GM12878 (cell line): ENCODE results near the gene IGFLR1. TPM values are rescaled to one million over a fixed set of nuclear protein-coding genes. Genes with fewer than 3 reads are reported as not detected.

Experiments used
- ATAC-seq: fragments of 200-7000 bp; cut with Tn5 transposase; 3 replicates; pipeline ENCODE4 v1.9.1; 2020; ENCODE audit warnings: mild to moderate bottlenecking, moderate library complexity
- BruUV-seq: library from RNA; stranded (reverse); fragments of 400-500 nt; replicated peaks from 2 replicates; lab custom pipeline; 2021; lab: Mats Ljungman, UMichigan
- CTCF ChIA-PET: fragments of 300-600 bp; sonication (Branson Sonifier 250); formaldehyde crosslinking; extraction: SDS; loops from one replicate; lab custom pipeline; 2021; ENCODE audit warnings: inconsistent platforms; lab: Yijun Ruan, JAX
- POLR2A ChIA-PET: fragments of 350-600 bp; formaldehyde crosslinking; extraction: SDS; loops from one replicate; lab custom pipeline; 2021; ENCODE audit warnings: inconsistent platforms; lab: Charles Lee
- RAD21 ChIA-PET: fragments of 300-600 bp; sonication (Branson Sonifier 250); formaldehyde crosslinking; loops from one replicate; lab custom pipeline; 2023; ENCODE audit warnings: antibody characterized with exemption; ENCODE audit not compliant: unreplicated experiment; lab: Charles Lee
- SMC1A ChIA-PET: fragments of 300-600 bp; sonication (Branson Sonifier 250); formaldehyde crosslinking; loops from one replicate; lab custom pipeline; 2023; ENCODE audit not compliant: unreplicated experiment, uncharacterized antibody; lab: Charles Lee
- DNase-seq: peaks from one replicate; pipeline ENCODE4 v3.0.0-alpha.2; 2011; ENCODE audit warnings: low read depth, low spot score
- FAIRE-seq: peaks from 3 replicates; lab custom pipeline; 2011; peaks lifted over from hg19 to GRCh38; lab: Jason Lieb, UNC
- H2AFZ ChIP-seq: 2 replicates; pipeline ENCODE4 v1.6.0; 2011; ENCODE audit warnings: low read depth, low read length, control low read depth; ENCODE audit not compliant: control insufficient read depth
- H3K27ac ChIP-seq: 2 replicates; pipeline ENCODE4 v1.5.1; 2011; ENCODE audit warnings: control low read depth; ENCODE audit not compliant: control insufficient read depth, insufficient read depth
- H3K27me3 ChIP-seq, 2 experiments: replicated peaks in 1 of 2; 2 replicates each; pipeline versions ENCODE4 v1.6.0 to v1.6.1; 2011; ENCODE audit warnings: low read length in 1 of 2; ENCODE audit not compliant: control insufficient read depth in 2 of 2, insufficient read depth in 2 of 2
- H3K36me3 ChIP-seq, 2 experiments: 2 replicates each; pipeline ENCODE4 v1.5.1; 2011; ENCODE audit warnings: low read length in 1 of 2; ENCODE audit not compliant: control insufficient read depth in 2 of 2, insufficient read depth in 2 of 2
- H3K4me1 ChIP-seq: 2 replicates; pipeline ENCODE4 v1.6.1; 2011; ENCODE audit warnings: mild to moderate bottlenecking, low read length, moderate library complexity, mixed read lengths; ENCODE audit not compliant: control insufficient read depth, insufficient read depth
- H3K4me2 ChIP-seq: 2 replicates; pipeline ENCODE4 v1.6.0; 2011; ENCODE audit warnings: control low read depth; ENCODE audit not compliant: control insufficient read depth, insufficient read depth
- H3K4me3 ChIP-seq: fragments of 200-600 bp; sonication (generic); 2 replicates; pipeline ENCODE4 v1.5.1; 2016
- H3K79me2 ChIP-seq: 2 replicates; pipeline ENCODE4 v1.6.0; 2011; ENCODE audit warnings: low read length; ENCODE audit not compliant: control insufficient read depth, insufficient read depth
- H3K9ac ChIP-seq: 2 replicates; pipeline ENCODE4 v1.8.0; 2011; ENCODE audit warnings: low read length, control low read depth, mixed read lengths; ENCODE audit not compliant: control insufficient read depth, insufficient read depth
- H3K9me3 ChIP-seq: replicated peaks from 3 replicates; pipeline ENCODE4 v1.5.1; 2011; ENCODE audit warnings: mild to moderate bottlenecking, low read length; ENCODE audit not compliant: control insufficient read depth, insufficient read depth
- H4K20me1 ChIP-seq: 2 replicates; pipeline ENCODE4 v1.6.0; 2011; ENCODE audit not compliant: control insufficient read depth, insufficient read depth
- BCL11A ChIP-seq: IDR thresholded peaks from 2 replicates; pipeline ENCODE4 v1.6.1; 2011; ENCODE audit warnings: low read depth, low read length
- MEF2A ChIP-seq: IDR thresholded peaks from 2 replicates; pipeline ENCODE4 v1.6.1; 2011; ENCODE audit warnings: low read depth, mild to moderate bottlenecking, low read length, moderate library complexity; ENCODE audit not compliant: insufficient read depth
- SP1 ChIP-seq: IDR thresholded peaks from one replicate; pipeline ENCODE4 v1.6.1; 2011; ENCODE audit warnings: low read depth, low read length
- ZNF274 ChIP-seq: IDR thresholded peaks from one replicate; pipeline ENCODE4 v1.8.0; 2011; ENCODE audit not compliant: insufficient read length, insufficient read depth
- ZNF384 ChIP-seq: IDR thresholded peaks from 2 replicates; pipeline ENCODE4 v1.6.1; 2012; ENCODE audit warnings: low read depth, mild to moderate bottlenecking, low read length, improper control_type of control experiment, borderline replicate concordance
- ZZZ3 ChIP-seq: IDR thresholded peaks from 2 replicates; pipeline ENCODE4 v1.6.1; 2011; ENCODE audit warnings: low read depth; ENCODE audit not compliant: control insufficient read depth, insufficient read length
- WGBS: methylation state at CpG from one replicate; pipeline ENCODE4 v1.1.6; 2016; ENCODE audit warnings: low lambda C conversion rate; ENCODE audit not compliant: insufficient replicate concordance, insufficient coverage; ENCODE audit errors: missing lambda C conversion rate; 5-methylcytosine and 5-hydroxymethylcytosine counted together
- in situ Hi-C: fragments of 300-500 bp; cut with MboI; formaldehyde crosslinking; loops from 9 replicates; pipeline ENCODE4 v1.14.3; 2018; ENCODE audit warnings: mixed read lengths
- intact Hi-C: fragments of 100-400 bp; cut with micrococcal nuclease; formaldehyde crosslinking; loops from one replicate; pipeline ENCODE4 v1.14.2; 2022; ENCODE audit not compliant: unreplicated experiment
- polyA plus RNA-seq, 11 experiments: library from polyadenylated mRNA; depleted of rRNA in 4 of 11; unstranded in 6 of 11; stranded (reverse) in 5 of 11; fragments of >200 nt; fragmentation: Nextera tagmentation in 4 of 11; fragmentation: Illumina TruSeq in 1 of 11; extraction: Ambion mirVana in 4 of 11; extraction: Trizol in 1 of 11; gene quantifications; 1 replicate in 1 of 11; 2 replicates in 10 of 11; pipeline versions ENCODE4 v1.2.1 to v1.2.3, GENCODE V29; 2011 to 2016; ENCODE audit warnings: inconsistent platforms in 2 of 11, missing spikeins in 2 of 11, low read depth in 1 of 11
- total RNA-seq, 4 experiments: library from RNA; depleted of rRNA in 3 of 4; stranded (reverse); fragments of >200 nt in 3 of 4; fragmentation: Illumina TruSeq in 1 of 4; extraction: Trizol in 1 of 4; gene quantifications; 2 replicates each; pipeline versions ENCODE4 v1.2.1 to v1.2.3, GENCODE V29; 2013 to 2021

The IGFLR1 gene
- total and polyA plus RNA-seq, 10 of the 15 experiments (the other 5 are each of a cell fraction or from before 2014, with no cell fraction given) = 2.5 to 39.9 (median 24.8) TPM

- no TSS peak for BruUV-seq
- ChIA-PET RAD21 (interaction anchor here (1.2 to 1.4 kb wide), 2 partner anchors 24 to 191 kb away, joined by 3 read pairs; no protein-coding TSS in a partner anchor), SMC1A (interaction anchor here (1.5 kb wide), 1 partner anchor 189 kb away, joined by 3 read pairs; no protein-coding TSS in a partner anchor), CTCF (no interaction called here), POLR2A (interaction anchor here (0.6 kb wide), 1 partner anchor 208 kb away, joined by 4 read pairs; no protein-coding TSS in a partner anchor)
- Histone ChIP-seq H3K4me1 (peaks cover 6% of the 10 kb centered on the region), H3K79me2 (no peaks in the 10 kb centered on the region), H2AFZ (no peak overlapping the region), H3K27ac (no peak overlapping the region), H4K20me1 (no peaks in the 10 kb centered on the region), H3K27me3 (no peaks in the 10 kb centered on the region), H3K4me2 (no peak overlapping the region), H3K9ac (no peak overlapping the region), H3K4me3 (no peak overlapping the region), H3K9me3 (no peaks in the 10 kb centered on the region), H3K36me3 (no peaks in the 10 kb centered on the region)
- intact Hi-C loops = loop anchor here (5.0 kb wide), 1 partner anchor 192 kb away; no protein-coding TSS in a partner anchor
- in situ Hi-C loops = no loop called here
- no peak for DNase-seq
- no peak for FAIRE-seq
- no peak for TF ChIP-seq SP1
- no peak for TF ChIP-seq MEF2A
- no peak for TF ChIP-seq BCL11A
- no peak for TF ChIP-seq ZNF274
- no peak for TF ChIP-seq ZZZ3
- TF ChIP-seq ZNF384 = no peak
- WGBS = 92% methylated on average over 2 of the region's 4 CpGs
- no peak for ATAC-seq
Observed at GRCh38 chr19:35689836-35690235, 52.4 kb downstream of the IGFLR1 start.

Other genes with a start within 250 kb of the IGFLR1 start
Only the 7 nearest of the 27 such genes appear.
- 5.3 and 7.8 TPM in 2 replicates for gene KMT2B, start 24.4 kb downstream of the IGFLR1 start, total RNA-seq (2014; rRNA removed)
- 3.8 and 3.9 TPM in 2 replicates for gene KMT2B, start 24.4 kb downstream of the IGFLR1 start, total RNA-seq (2014; rRNA removed; fragmentation: Illumina TruSeq; extraction: Trizol)
- gene KMT2B, start 24.4 kb downstream of the IGFLR1 start, total RNA-seq (2021) = 35.3 and 35.6 TPM in 2 replicates
- gene KMT2B, start 24.4 kb downstream of the IGFLR1 start, polyA plus RNA-seq (2011; rRNA removed) = 6.8 and 14.9 TPM in 2 replicates
- gene KMT2B, start 24.4 kb downstream of the IGFLR1 start, polyA plus RNA-seq (2014; fragmentation: Illumina TruSeq; extraction: Trizol) = 7.6 and 14.7 TPM in 2 replicates
- gene KMT2B, start 24.4 kb downstream of the IGFLR1 start, polyA plus RNA-seq (2014; fragmentation: Nextera tagmentation; extraction: Ambion mirVana) = under 1 TPM; 0.71 to 0.91 TPM
- 21.9 and 23.0 TPM in 2 replicates for gene KMT2B, start 24.4 kb downstream of the IGFLR1 start, polyA plus RNA-seq (2014; rRNA removed)
- 1 to 10 TPM; 4.0 to 4.1 TPM for gene KMT2B, start 24.4 kb downstream of the IGFLR1 start, polyA plus RNA-seq (2016; fragmentation: Nextera tagmentation; extraction: Ambion mirVana)
- gene U2AF1L4, start 3.0 kb upstream of the IGFLR1 start, total RNA-seq (2014; rRNA removed) = 9.4 and 14.0 TPM in 2 replicates
- 7.9 and 9.3 TPM in 2 replicates for gene U2AF1L4, start 3.0 kb upstream of the IGFLR1 start, total RNA-seq (2014; rRNA removed; fragmentation: Illumina TruSeq; extraction: Trizol)
- 13.0 and 16.4 TPM in 2 replicates for gene U2AF1L4, start 3.0 kb upstream of the IGFLR1 start, total RNA-seq (2021)
- gene U2AF1L4, start 3.0 kb upstream of the IGFLR1 start, polyA plus RNA-seq (2011; rRNA removed) = 11.8 and 16.2 TPM in 2 replicates
- 9.6 and 13.4 TPM in 2 replicates for gene U2AF1L4, start 3.0 kb upstream of the IGFLR1 start, polyA plus RNA-seq (2014; fragmentation: Illumina TruSeq; extraction: Trizol)
- gene U2AF1L4, start 3.0 kb upstream of the IGFLR1 start, polyA plus RNA-seq (2014; fragmentation: Nextera tagmentation; extraction: Ambion mirVana) = 10 to 100 TPM in 1 of 2 experiments, 1 to 10 TPM in 1; 9.6 to 13.7 TPM
- 21.6 and 22.1 TPM in 2 replicates for gene U2AF1L4, start 3.0 kb upstream of the IGFLR1 start, polyA plus RNA-seq (2014; rRNA removed)
- gene U2AF1L4, start 3.0 kb upstream of the IGFLR1 start, polyA plus RNA-seq (2016; fragmentation: Nextera tagmentation; extraction: Ambion mirVana) = 10 to 100 TPM; 17.1 to 17.4 TPM
- 37.8 and 39.4 TPM in 2 replicates for gene PSENEN, start 3.2 kb upstream of the IGFLR1 start, total RNA-seq (2014; rRNA removed)
- 34.3 and 34.7 TPM in 2 replicates for gene PSENEN, start 3.2 kb upstream of the IGFLR1 start, total RNA-seq (2014; rRNA removed; fragmentation: Illumina TruSeq; extraction: Trizol)
- gene PSENEN, start 3.2 kb upstream of the IGFLR1 start, total RNA-seq (2021) = 35.6 and 42.9 TPM in 2 replicates
- gene PSENEN, start 3.2 kb upstream of the IGFLR1 start, polyA plus RNA-seq (2011; rRNA removed) = 10.5 and 14.4 TPM in 2 replicates
- gene PSENEN, start 3.2 kb upstream of the IGFLR1 start, polyA plus RNA-seq (2014; fragmentation: Illumina TruSeq; extraction: Trizol) = 29.9 and 35.1 TPM in 2 replicates
- 100 to 1,000 TPM; 143 to 178 TPM for gene PSENEN, start 3.2 kb upstream of the IGFLR1 start, polyA plus RNA-seq (2014; fragmentation: Nextera tagmentation; extraction: Ambion mirVana)
- gene PSENEN, start 3.2 kb upstream of the IGFLR1 start, polyA plus RNA-seq (2014; rRNA removed) = 32.3 and 44.0 TPM in 2 replicates
- gene PSENEN, start 3.2 kb upstream of the IGFLR1 start, polyA plus RNA-seq (2016; fragmentation: Nextera tagmentation; extraction: Ambion mirVana) = 10 to 100 TPM; 62.6 to 66.7 TPM
- 6.0 and 6.9 TPM in 2 replicates for gene LIN37, start 6.1 kb upstream of the IGFLR1 start, total RNA-seq (2014; rRNA removed)
- gene LIN37, start 6.1 kb upstream of the IGFLR1 start, total RNA-seq (2014; rRNA removed; fragmentation: Illumina TruSeq; extraction: Trizol) = 7.4 and 10.9 TPM in 2 replicates
- 6.8 and 7.4 TPM in 2 replicates for gene LIN37, start 6.1 kb upstream of the IGFLR1 start, total RNA-seq (2021)
- gene LIN37, start 6.1 kb upstream of the IGFLR1 start, polyA plus RNA-seq (2011; rRNA removed) = 4.0 and 5.1 TPM in 2 replicates
- 2.8 and 8.2 TPM in 2 replicates for gene LIN37, start 6.1 kb upstream of the IGFLR1 start, polyA plus RNA-seq (2014; fragmentation: Illumina TruSeq; extraction: Trizol)
- gene LIN37, start 6.1 kb upstream of the IGFLR1 start, polyA plus RNA-seq (2014; fragmentation: Nextera tagmentation; extraction: Ambion mirVana) = 1 to 10 TPM in 1 of 2 experiments, under 1 TPM in 1; 0.69 to 3.3 TPM
- gene LIN37, start 6.1 kb upstream of the IGFLR1 start, polyA plus RNA-seq (2014; rRNA removed) = 7.7 and 11.2 TPM in 2 replicates
- gene LIN37, start 6.1 kb upstream of the IGFLR1 start, polyA plus RNA-seq (2016; fragmentation: Nextera tagmentation; extraction: Ambion mirVana) = 10 to 100 TPM; 10.1 to 11.9 TPM
- not detected in 2 replicates for gene HSPB6, start 14.6 kb upstream of the IGFLR1 start, total RNA-seq (2014; rRNA removed)
- not detected in 2 replicates for gene HSPB6, start 14.6 kb upstream of the IGFLR1 start, total RNA-seq (2014; rRNA removed; fragmentation: Illumina TruSeq; extraction: Trizol)
- 0.51 and 1.6 TPM in 2 replicates for gene HSPB6, start 14.6 kb upstream of the IGFLR1 start, total RNA-seq (2021)
- 0.12 and 0.20 TPM in 2 replicates for gene HSPB6, start 14.6 kb upstream of the IGFLR1 start, polyA plus RNA-seq (2011; rRNA removed)
- 0.13 and 0.16 TPM in 2 replicates for gene HSPB6, start 14.6 kb upstream of the IGFLR1 start, polyA plus RNA-seq (2014; fragmentation: Illumina TruSeq; extraction: Trizol)
- not detected for gene HSPB6, start 14.6 kb upstream of the IGFLR1 start, polyA plus RNA-seq (2014; fragmentation: Nextera tagmentation; extraction: Ambion mirVana)
- gene HSPB6, start 14.6 kb upstream of the IGFLR1 start, polyA plus RNA-seq (2014; rRNA removed) = 0.09 TPM in 1 of 2 replicates, not detected in the other
- under 1 TPM; 0.52 TPM for gene HSPB6, start 14.6 kb upstream of the IGFLR1 start, polyA plus RNA-seq (2016; fragmentation: Nextera tagmentation; extraction: Ambion mirVana)
- gene PROSER3, start 15.7 kb upstream of the IGFLR1 start, total RNA-seq (2014; rRNA removed) = 3.7 and 5.9 TPM in 2 replicates
- gene PROSER3, start 15.7 kb upstream of the IGFLR1 start, total RNA-seq (2014; rRNA removed; fragmentation: Illumina TruSeq; extraction: Trizol) = 4.8 and 5.2 TPM in 2 replicates
- gene PROSER3, start 15.7 kb upstream of the IGFLR1 start, total RNA-seq (2021) = 24.0 and 25.1 TPM in 2 replicates
- gene PROSER3, start 15.7 kb upstream of the IGFLR1 start, polyA plus RNA-seq (2011; rRNA removed) = 4.1 and 5.3 TPM in 2 replicates
- 12.3 and 17.2 TPM in 2 replicates for gene PROSER3, start 15.7 kb upstream of the IGFLR1 start, polyA plus RNA-seq (2014; fragmentation: Illumina TruSeq; extraction: Trizol)
- under 1 TPM; 0.85 to 0.86 TPM for gene PROSER3, start 15.7 kb upstream of the IGFLR1 start, polyA plus RNA-seq (2014; fragmentation: Nextera tagmentation; extraction: Ambion mirVana)
- gene PROSER3, start 15.7 kb upstream of the IGFLR1 start, polyA plus RNA-seq (2014; rRNA removed) = 14.0 and 15.6 TPM in 2 replicates
- 10 to 100 TPM; 14.2 to 14.6 TPM for gene PROSER3, start 15.7 kb upstream of the IGFLR1 start, polyA plus RNA-seq (2016; fragmentation: Nextera tagmentation; extraction: Ambion mirVana)
- gene ARHGAP33, start 33.1 kb upstream of the IGFLR1 start, total RNA-seq (2014; rRNA removed) = 2.1 and 2.9 TPM in 2 replicates
- 0.55 and 0.76 TPM in 2 replicates for gene ARHGAP33, start 33.1 kb upstream of the IGFLR1 start, total RNA-seq (2014; rRNA removed; fragmentation: Illumina TruSeq; extraction: Trizol)
- 19.3 and 22.3 TPM in 2 replicates for gene ARHGAP33, start 33.1 kb upstream of the IGFLR1 start, total RNA-seq (2021)
- gene ARHGAP33, start 33.1 kb upstream of the IGFLR1 start, polyA plus RNA-seq (2011; rRNA removed) = 1.2 and 1.8 TPM in 2 replicates
- gene ARHGAP33, start 33.1 kb upstream of the IGFLR1 start, polyA plus RNA-seq (2014; fragmentation: Illumina TruSeq; extraction: Trizol) = 1.3 and 3.2 TPM in 2 replicates
- under 1 TPM in 1 of 2 experiments, not detected in 1; 0.05 TPM for gene ARHGAP33, start 33.1 kb upstream of the IGFLR1 start, polyA plus RNA-seq (2014; fragmentation: Nextera tagmentation; extraction: Ambion mirVana)
- gene ARHGAP33, start 33.1 kb upstream of the IGFLR1 start, polyA plus RNA-seq (2014; rRNA removed) = 20.0 and 22.9 TPM in 2 replicates
- gene ARHGAP33, start 33.1 kb upstream of the IGFLR1 start, polyA plus RNA-seq (2016; fragmentation: Nextera tagmentation; extraction: Ambion mirVana) = 1 to 10 TPM; 2.3 to 2.6 TPM